Ecto neural progenitor cell (in vitro differentiated cells): ENCODE results near the gene B3GAT1.

Source experiments
- DNase-seq: peaks from one replicate; pipeline ENCODE4 v3.0.0-alpha.2; 2018; ENCODE audit warnings: low spot score

The B3GAT1 gene

DNA sequence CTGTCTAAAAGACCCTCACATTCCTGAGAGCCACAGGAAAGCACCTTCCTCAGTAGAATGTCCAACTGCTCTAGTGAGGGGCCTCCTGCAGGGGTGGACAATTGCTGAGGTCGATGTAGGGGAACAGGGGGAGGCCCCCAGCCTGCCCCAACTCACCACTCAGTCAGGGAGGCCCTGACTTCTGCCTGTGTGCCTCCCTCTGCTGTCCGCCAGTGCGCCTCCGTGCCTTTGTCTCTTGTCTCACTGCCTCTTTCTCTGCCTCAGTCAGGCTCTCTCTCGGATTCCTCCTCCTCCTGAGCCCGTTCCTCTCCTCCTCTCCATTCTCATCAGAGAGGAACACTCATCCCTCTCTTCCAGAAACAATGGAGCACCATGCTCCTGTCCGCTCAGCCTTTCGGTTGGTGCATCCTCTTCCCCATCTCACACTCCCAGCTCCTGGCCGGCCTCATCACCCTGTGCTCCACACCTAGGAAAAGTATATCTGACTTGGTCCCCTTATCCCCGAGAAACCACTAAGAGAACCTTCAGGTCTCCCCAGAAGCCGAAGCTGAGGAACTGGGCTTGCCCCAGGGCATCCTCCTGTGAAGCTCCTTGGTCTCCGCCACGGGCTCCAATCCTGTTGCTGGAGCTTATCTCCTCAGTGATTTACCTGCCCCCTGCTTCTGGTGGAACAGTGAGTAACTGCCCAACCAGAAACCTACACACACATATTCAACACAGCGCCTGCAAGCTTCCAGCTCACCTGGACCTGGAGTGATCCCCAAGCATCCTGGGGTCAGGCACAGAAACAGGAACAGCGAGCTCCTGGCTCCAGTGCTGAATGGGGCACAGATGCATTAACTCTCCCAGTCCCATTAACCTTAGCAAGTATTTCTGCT lies 2.3 kb downstream of the B3GAT1 start:
- no peak for DNase-seq

DNA sequence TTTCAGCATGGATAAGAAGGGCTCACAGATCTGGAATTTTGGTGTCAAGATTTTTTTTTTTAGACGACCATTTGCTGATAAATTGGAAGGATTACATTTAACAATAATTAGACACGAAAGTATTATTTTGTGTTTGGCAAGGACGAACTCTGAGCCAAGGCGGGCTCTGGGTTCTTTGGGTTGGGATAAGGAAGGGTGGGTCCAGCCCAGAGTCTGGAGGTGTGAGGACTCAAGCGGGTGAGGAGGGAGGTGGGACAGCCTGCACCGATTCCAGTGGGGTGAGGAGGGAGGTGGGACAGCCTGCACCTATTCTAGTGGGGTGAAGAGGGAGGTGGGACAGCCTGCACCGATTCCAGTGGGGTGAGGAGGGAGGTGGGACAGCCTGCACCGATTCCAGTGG lies 4.1 kb downstream of the B3GAT1 start:
- DNase-seq = no peak

DNA sequence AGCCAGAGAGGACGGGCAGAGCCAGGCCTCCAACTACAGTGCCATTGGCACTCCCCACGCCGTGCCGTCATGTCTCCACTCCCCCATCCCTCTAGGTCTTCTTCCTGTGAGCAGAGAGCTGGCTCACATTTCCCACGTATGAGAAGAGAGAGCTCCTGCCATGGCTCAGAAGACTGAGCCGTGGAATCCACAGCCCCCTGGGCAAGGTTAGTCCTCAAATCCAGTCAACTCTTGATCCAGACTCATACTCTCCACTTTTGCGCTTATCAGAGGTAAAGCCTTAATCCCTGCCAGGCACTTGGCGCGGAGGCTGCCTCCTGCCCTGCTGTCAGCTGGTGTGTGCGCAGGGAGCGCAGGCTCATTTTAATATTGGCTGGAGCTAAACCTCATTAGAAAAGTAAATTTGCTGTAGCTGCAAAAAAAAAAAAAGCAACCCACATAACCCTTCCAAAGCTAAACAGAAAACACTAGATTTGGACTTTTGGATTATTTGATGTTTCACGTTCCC lies 4.7 kb downstream of the B3GAT1 start:
- DNase-seq = no peak

DNA sequence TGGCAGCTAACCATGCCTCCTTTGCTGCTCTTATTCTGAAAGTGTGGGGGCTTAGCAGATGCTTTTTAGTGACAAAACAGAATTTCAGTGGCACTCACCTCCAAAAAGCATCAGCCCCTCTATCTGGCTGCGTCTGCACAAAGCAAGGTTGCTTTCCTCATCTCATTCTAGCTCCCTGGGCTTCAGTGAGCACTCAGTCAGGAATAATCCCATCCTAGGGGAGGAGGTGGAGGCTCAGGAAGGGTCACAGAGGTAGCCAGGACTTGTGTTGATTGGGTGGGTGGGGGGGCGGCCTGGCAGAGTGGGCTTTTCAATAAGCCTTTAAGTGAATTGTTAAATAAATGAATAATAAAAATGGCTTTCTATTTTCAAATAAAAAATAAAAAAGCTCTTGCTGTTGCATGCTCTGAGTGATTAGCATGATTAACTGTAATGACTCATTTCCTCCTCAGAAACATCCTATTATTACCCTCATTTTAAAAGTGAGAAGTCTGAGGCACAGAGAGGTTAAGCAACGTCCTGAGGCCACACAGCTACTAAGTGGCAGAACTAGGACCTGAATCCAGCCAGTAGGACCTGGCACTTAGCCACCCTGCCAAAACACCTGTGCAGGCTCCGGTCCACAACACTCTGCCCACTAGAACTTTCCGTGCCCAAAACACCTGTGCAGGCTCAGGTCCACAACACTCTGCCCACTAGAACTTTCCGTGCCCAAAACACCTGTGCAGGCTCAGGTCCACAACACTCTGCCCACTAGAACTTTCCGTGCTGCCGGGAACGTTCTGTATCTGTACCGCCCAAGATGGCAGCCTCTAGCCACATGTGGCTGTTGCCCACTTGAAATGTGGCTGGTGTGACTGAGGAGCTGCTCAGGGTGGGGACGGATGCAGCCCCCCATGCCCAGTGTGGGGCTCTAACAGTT lies 5.5 kb downstream of the B3GAT1 start:
- no peak for DNase-seq

DNA sequence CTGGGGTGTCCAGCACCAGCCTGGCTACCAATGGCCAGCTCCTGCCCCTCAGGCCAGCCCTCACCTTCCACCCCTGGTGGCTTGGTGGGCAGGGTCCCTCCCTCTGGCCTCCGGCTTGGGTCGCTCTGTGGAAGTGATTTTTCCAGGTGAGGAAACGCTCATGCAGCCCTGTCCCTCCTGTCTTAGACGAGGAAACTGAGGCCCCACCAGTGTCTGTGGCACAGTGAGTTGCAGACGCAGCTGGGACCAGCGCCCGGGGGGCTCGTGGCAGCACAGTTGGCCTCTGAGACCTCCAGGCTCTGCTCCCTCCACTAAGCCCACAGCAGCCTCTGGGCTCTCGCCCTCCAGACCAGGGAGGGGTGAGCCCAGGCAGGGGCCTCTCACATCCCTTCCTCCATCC lies 6.2 kb downstream of the B3GAT1 start:
- no peak for DNase-seq

DNA sequence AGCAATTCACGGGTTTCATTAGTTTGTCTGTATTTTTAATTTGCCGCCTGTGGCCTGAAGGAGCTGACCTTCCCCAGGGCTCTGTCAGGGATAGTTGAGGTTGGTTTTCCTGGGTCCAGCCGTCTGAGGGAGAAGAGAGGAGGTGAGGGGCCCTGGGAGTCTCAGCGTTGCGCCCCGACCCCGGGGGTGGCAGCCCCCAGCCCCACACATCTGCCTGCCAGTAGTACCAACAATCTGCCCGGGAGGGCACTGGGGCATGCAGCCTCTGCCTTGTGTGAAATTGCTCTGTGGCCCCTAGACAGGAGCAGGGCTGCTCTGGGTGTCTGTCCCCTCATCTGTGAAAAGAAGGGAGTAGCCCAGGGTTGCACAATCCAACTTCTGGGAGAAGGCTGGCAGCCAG lies 6.6 kb downstream of the B3GAT1 start:
- DNase-seq = no peak

DNA sequence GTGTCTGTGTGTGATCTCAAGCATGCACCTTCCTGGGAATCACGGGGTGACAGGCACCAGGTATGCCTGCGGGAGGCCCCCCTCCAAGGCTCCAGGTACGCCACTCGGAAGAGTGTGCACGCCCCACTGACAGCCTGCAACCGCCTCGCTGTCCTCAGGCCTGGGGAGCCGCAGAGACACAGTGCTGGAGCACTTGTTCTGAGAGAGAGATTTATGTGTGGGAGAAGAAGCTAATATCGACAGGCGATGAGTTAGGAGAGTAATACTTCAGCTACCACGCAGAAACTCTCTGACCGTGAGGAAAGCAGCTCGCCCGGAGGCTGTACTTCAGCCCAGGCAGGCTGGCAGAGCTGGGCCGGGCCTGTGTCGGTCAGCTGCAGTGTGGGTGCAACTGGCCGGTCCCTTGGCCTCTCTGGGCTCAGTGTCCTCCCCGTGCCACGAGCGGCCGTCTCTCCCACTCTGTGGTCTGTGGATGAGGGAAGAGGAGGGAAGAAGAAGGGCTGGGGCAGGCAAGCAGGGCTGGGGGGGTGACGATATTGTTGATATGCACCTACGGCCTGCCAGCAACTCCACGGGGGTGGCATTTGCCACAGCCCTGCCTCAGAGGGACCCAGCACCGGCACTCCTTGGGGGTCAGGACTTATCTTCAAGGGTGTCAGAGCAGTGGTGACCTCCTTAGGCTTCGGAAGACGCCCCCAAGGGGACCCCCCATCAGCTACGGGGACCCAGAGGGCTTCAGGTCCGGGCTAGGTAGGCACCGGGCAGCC lies 7.3 kb downstream of the B3GAT1 start:
- no peak for DNase-seq

DNA sequence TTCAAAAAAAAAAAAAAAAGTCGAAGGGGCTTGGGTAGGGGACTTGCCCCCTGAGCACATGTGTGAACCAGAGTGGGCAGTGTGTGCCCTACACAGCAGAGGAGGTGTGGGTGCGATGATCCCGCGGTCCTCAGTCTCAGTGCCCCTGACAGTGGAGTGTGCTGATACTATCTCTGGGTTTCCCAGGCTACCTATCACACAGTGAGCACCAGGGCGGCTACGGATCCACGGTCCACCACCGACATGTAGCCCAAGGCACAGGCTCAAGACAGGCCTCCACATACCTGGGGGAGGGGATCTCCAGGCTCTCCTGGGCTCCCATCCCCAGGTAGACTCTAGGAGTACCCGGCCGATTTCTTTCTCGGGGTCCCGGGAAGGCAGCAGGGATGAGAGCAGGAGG lies 9.1 kb downstream of the B3GAT1 start:
- DNase-seq = no peak

DNA sequence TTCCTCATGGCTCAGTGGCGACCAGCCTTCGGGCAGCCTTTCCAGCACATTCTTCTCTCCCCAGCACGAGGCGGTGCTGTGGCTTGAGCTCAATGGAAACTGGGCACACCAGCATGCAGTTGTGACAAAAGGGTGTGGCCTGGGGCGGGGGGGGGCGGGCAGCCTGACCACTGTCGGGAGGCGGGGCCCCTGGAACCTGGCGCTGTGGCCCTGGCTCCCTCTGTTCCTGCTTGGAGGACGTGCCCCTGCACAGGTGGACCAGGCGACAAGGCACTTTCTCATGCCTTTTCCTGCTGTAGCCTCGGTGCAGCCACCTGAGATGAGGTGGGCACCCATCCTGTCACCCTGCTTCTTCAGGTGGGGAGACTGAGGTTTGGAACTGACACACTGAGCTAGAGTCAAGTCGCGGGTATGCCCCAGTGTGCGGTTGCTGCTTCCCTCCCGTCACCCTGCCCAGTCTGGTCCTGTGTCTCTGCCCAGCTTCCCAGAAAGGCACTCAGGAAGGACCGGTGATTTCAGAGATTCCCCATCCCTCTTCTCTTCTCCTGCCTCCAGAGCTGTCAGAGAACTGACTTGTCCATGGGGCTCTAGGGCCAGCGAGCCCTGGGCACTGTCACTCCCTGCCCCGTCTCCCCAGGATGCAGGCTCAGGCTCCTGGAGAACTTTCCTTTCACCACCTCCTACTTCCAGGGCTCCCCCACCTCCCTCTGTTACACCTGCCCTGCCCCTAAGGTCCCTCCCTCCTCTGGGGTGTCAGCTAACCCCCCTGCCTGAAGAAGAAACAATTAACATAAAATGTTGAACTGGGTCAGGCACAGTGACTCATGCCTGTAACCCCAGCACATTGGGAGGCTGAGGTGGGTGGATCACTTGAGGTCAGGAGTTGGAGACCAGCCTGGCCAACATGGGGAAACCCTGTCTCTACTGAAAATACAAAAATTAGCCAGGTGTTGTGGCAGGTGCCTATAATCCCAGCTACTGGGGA lies 9.9 kb downstream of the B3GAT1 start:
- DNase-seq = no peak

DNA sequence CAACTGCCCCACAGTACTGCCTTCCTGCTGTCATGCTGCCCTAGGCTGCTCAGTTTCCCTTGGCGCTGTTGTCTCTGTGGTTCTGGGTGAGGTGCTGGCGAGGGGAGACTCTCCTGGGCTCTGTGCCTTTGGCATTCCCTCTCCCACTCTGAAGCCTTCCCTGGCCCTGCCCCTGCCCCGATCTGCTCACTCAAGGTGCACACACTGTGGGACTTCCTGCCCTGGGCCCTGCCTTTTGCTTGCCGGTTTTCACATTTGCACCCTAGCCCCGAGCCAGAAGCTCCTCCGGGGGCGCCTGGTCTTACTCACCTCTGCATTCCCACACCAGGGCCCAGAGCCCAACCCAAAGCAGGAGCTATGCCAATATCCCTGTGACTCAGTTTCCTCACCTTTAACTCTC lies 12.0 kb downstream of the B3GAT1 start:
- DNase-seq = no peak

DNA sequence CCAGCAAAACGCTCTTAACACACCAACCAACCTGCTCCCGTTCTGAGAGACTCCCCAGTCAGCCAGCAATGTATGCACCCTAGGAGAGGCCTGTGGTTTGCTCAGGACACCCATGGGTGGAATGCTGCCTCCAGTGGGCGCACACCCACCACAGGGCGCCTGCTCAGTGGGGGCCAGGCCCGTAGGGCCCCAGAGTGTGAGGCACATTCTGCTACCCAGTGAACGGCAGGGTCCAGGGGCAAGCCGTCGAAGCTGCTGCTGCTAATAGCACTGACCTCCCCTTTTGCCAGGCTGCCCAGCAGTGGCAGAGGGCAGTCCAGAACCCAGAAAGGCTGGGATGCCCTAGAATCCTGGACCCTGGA lies 12.8 kb downstream of the B3GAT1 start:
- no peak for DNase-seq

DNA sequence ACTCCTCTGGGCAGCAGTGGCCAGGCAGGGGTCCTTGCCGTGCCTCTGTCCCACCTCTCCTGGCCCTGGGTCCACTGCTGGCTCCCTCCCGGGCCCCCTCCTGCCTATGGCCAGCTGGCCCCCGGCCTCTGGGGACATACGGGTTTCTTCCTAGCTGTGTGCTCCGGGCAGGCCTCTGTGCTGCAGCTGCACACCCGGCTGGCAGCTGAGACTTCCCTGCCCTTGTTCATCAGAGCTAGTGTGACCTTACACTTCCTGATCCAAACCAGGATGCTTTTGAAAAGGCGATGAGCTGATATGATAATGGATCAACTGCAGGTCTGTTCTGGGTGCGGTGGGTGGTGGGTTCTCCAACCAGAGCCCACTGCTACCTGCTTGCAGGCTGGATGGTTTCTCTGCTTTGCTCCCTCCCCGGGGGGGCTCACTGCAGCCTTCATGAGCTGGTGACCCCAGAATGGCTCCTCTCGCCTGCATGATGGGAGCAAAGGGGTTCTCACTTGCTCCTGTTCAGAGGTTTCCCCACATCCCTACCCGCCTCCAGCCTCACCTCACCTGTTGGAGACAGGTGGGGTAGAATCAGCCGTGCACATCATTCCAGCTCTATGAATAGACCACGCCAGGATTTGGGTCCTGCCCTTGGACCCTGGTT lies 13.3 kb downstream of the B3GAT1 start:
- no peak for DNase-seq

DNA sequence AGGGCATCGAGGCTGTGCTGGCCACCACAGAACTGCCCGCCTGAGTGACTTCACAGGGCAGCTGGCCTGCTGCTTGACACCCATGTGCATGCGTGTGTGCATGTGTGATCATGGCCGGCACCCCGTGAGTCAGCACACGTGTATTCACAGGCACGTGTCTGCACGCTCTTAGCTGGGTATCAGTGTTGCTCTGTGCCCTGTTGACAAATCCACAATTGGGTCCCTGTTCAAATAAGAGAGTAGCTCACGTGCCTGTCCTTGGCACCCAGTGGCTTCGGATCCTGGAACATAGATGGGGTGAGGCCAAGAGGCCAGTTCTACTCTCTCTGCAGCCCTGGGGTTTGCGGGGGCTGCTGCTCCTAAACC lies 14.0 kb downstream of the B3GAT1 start:
- DNase-seq = no peak

DNA sequence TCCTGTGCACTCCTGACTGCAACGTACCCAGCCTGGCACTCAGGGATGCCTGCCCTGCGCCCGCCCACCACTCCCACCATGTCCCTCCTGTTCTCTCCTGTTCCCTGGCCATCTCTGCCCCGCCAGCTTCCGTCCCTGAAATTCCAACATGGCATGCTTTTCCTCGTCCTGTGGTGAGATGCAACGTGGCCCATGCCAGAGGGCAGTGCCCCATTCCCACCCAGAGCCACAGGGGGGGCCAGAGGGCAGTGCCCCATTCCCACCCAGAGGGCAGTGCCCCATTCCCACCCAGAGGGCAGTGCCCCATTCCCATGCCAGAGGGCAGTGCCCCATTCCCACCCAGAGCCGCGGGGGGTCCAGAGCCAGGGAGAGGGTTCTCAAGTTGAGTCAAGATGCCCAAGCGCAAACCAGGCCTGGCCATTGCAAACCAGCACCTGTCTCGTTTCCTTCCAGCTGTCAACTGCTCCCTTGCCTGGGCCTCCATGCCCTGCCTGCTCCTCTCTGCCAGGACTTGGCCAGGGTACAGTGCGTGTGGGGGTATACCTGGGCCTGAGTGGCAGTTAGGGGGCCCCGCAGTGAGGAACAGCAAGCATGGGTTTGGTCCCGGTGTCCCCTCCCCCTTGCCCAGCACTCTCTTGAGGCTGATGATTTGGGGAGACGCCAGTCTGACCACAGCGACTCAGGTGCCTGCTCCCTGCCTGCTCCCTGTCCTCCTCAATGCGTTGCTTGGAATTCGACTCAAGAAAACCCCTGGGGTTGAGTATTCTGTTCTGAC lies 14.6 kb downstream of the B3GAT1 start:
- DNase-seq = no peak

DNA sequence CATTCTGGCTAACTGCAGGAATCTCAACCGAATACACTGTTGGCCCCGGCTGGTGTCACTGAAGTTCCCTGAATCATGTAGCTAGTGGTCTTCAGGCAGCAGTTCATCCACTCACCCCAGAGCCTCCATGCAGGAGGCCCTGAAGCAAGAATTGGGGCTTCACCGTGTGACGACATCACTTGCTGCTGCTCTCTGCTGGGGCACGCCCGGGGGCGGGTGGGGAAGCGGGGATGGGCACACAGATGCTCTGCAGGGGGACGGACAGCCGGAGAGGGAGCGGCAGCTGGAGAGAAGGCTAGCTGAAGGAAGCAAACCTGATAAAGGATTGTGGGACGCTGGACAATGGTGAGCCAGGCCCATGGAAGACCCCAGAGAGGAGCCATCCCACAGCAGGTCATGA lies 17.0 kb downstream of the B3GAT1 start:
- DNase-seq = no peak

DNA sequence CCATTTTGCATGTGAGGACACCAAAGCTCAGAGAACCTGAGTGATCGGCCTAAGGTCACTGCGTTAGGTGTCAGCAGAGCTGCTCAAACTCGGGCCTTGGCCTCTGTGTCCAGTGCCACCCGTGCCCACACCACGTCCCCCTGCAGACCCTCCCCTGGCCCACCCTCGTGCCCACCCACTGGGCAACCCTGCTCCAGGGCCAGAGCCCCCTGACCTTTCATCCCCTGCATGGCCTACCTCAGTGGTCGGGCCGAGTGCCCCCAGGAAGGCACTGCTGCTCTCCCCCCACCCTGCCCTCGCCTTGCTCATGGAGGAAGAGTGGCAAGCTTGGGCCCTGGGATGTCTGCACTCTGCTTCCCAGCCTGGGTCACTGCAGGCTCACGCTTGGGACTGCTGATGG lies 17.7 kb downstream of the B3GAT1 start:
- no peak for DNase-seq

DNA sequence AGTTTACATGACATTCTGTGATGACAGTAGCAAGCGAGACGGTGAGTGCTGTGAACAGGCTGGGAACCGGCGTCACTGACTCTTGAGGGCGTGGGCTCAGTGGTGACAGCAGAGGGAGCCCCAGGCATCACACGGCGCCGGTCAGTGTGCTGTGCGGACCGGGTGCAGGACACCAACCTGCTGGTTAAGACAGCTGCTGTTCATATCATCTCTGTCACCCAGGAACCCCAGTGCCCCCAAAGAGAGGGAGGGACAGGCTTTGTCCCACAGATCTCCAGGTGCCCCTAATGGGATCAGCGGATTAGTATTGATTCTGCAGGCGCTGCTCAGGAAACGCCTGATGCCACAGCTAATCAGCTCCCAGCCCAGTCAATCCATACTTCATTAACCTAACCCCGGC lies 18.4 kb downstream of the B3GAT1 start:
- peak; percentile 62 for DNase-seq

DNA sequence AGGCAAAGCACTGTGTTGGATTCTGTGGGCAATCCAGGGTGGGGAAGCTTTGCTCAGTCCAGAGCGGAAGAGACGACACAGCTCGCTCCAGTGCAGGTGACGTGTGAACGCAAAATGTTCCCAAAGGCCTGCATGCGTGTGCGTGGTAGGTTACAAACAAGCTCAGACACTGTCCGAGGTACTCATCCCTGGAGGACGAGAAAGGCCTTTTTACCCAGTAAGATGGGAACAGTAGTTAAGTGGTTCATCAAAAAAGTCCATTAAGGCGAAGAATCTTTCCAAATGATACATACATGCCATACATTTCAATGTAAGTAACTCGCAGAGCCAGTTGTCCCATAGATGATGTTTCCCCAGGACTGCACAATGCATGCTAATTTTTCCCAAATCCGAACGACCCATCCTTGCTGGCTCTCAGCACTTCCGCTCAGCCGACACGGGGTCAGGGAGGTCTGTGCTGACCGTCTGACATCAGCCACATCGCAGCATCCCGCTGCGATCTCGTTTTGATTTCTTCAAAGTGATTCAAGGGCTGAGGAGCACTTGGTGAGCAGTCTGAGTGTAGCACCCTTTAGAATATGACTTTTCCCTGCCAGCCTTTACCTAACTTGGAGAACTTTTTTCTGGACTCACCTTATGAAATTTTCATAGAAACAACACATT lies 19.0 kb downstream of the B3GAT1 start:
- DNase-seq = no peak

DNA sequence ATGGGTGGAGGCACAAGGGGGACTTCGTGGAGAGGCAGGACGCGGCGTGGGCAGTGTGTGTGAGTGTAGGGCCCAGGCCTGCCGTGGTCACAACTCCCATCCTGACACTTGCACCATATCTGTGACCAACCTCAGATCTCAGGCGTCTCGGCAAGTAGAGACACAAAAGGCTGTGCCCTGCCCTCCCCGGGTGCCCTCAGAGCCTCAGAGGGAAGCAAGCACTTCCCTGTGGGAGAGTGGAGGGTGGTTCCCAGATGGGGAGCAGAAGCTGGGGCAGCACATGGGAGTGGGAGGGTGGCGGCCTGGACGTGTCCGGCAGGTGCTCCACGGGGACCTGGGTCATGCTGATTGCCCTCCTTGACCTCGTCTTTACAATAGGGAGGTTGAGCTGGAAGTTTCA lies 20.4 kb downstream of the B3GAT1 start:
- no peak for DNase-seq
